Measurements from ENCODE around the gene ZC3H12D.

Gene ZC3H12D

DNA sequence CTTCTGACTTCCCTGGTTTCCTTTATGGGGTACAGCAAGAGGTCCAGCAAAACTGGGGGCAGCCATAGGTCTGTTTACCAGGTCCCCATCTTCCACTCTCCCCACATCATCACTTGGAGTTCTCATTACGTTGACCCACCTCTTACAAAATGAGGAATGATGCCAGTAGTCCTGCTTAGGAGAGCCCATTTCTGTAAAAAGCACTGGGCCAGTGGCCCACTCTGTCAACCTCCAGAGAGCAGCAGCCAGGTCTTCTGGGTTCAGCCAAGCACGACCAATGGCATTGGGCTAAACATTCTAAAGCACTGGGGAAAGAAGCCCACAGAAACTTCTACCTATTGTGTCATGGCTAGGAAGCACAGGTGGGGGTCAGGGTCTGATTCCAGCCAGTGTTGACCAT lies 13.9 kb downstream of the ZC3H12D start:
- no peak for ATAC-seq

DNA sequence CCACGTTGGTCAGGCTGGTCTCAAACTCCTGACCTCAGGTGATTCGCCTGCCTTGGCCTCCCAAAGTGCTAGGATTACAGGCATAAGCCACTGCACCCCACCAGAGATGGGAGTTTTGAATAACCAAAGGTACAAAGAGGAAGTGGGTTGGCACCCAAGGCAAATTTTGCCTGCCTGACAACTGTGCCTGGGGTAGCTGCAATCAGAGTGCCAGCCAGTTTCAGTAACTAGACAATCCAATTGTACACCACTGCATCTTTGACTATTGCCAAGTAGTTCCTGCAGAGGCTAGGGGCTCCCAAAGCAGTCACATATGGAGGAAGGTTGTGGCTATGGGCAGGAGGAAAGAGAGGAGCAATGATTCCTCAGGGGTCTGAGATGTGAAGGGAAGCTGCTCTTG lies 16.6 kb downstream of the ZC3H12D start:
- no peak for ATAC-seq
- TF ChIP-seq, protein P1, sequence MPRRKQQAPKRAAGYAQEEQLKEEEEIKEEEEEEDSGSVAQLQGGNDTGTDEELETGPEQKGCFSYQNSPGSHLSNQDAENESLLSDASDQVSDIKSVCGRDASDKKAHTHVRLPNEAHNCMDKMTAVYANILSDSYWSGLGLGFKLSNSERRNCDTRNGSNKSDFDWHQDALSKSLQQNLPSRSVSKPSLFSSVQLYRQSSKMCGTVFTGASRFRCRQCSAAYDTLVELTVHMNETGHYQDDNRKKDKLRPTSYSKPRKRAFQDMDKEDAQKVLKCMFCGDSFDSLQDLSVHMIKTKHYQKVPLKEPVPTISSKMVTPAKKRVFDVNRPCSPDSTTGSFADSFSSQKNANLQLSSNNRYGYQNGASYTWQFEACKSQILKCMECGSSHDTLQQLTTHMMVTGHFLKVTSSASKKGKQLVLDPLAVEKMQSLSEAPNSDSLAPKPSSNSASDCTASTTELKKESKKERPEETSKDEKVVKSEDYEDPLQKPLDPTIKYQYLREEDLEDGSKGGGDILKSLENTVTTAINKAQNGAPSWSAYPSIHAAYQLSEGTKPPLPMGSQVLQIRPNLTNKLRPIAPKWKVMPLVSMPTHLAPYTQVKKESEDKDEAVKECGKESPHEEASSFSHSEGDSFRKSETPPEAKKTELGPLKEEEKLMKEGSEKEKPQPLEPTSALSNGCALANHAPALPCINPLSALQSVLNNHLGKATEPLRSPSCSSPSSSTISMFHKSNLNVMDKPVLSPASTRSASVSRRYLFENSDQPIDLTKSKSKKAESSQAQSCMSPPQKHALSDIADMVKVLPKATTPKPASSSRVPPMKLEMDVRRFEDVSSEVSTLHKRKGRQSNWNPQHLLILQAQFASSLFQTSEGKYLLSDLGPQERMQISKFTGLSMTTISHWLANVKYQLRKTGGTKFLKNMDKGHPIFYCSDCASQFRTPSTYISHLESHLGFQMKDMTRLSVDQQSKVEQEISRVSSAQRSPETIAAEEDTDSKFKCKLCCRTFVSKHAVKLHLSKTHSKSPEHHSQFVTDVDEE (CRISPR knock-in tag; IDR thresholded peaks at IDR 0.05), result no peak
- TF ChIP-seq OSR1 (CRISPR knock-in tag; IDR thresholded peaks at IDR 0.05) (no peak), POU6F1 (CRISPR knock-in tag; IDR thresholded peaks at IDR 0.05; ENCODE audit: borderline replicate concordance, low read depth) (no peak), TCF4 (CRISPR knock-in tag; IDR thresholded peaks at IDR 0.05; ENCODE audit: borderline replicate concordance) (no peak), PPARA (CRISPR knock-in tag; IDR thresholded peaks at IDR 0.05; ENCODE audit: borderline replicate concordance) (no peak), CSDC2 (CRISPR knock-in tag; IDR thresholded peaks at IDR 0.05) (no peak), ESRRG (CRISPR knock-in tag; IDR thresholded peaks at IDR 0.05) (no peak), ZFP30 (CRISPR knock-in tag; IDR thresholded peaks at IDR 0.05) (no peak), ZNF565 (CRISPR knock-in tag; conservative IDR thresholded peaks at IDR 0.05; ENCODE audit: low read depth) (no peak), ZNF8 (CRISPR knock-in tag; IDR thresholded peaks at IDR 0.05) (no peak), ZC3H10 (CRISPR knock-in tag; IDR thresholded peaks at IDR 0.05) (no peak), RARB (CRISPR knock-in tag; IDR thresholded peaks at IDR 0.05) (no peak), TOX (CRISPR knock-in tag; IDR thresholded peaks at IDR 0.05; ENCODE audit: borderline replicate concordance) (no peak), ZNF70 (CRISPR knock-in tag; IDR thresholded peaks at IDR 0.05) (no peak), SNAI2 (CRISPR knock-in tag; IDR thresholded peaks at IDR 0.05) (no peak), ISL1 (CRISPR knock-in tag; IDR thresholded peaks at IDR 0.05) (no peak), ARNTL (CRISPR knock-in tag; IDR thresholded peaks at IDR 0.05; ENCODE audit: borderline replicate concordance, low read depth) (no peak), ZFP3 (CRISPR knock-in tag; IDR thresholded peaks at IDR 0.05) (no peak)
- TF ChIP-seq, protein P2, sequence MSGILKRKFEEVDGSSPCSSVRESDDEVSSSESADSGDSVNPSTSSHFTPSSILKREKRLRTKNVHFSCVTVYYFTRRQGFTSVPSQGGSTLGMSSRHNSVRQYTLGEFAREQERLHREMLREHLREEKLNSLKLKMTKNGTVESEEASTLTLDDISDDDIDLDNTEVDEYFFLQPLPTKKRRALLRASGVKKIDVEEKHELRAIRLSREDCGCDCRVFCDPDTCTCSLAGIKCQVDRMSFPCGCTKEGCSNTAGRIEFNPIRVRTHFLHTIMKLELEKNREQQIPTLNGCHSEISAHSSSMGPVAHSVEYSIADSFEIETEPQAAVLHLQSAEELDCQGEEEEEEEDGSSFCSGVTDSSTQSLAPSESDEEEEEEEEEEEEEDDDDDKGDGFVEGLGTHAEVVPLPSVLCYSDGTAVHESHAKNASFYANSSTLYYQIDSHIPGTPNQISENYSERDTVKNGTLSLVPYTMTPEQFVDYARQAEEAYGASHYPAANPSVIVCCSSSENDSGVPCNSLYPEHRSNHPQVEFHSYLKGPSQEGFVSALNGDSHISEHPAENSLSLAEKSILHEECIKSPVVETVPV (CRISPR knock-in tag; IDR thresholded peaks at IDR 0.05), result no peak
- TF ChIP-seq, protein P3, sequence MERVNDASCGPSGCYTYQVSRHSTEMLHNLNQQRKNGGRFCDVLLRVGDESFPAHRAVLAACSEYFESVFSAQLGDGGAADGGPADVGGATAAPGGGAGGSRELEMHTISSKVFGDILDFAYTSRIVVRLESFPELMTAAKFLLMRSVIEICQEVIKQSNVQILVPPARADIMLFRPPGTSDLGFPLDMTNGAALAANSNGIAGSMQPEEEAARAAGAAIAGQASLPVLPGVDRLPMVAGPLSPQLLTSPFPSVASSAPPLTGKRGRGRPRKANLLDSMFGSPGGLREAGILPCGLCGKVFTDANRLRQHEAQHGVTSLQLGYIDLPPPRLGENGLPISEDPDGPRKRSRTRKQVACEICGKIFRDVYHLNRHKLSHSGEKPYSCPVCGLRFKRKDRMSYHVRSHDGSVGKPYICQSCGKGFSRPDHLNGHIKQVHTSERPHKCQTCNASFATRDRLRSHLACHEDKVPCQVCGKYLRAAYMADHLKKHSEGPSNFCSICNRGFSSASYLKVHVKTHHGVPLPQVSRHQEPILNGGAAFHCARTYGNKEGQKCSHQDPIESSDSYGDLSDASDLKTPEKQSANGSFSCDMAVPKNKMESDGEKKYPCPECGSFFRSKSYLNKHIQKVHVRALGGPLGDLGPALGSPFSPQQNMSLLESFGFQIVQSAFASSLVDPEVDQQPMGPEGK (CRISPR knock-in tag; IDR thresholded peaks at IDR 0.05; ENCODE audit: borderline replicate concordance), result no peak

More for the DNA sequence above, 13.9 kb downstream of the ZC3H12D start:
- no peak for TF ChIP-seq ZNF8 (CRISPR knock-in tag; IDR thresholded peaks at IDR 0.05)
- no peak for TF ChIP-seq ZFP30 (CRISPR knock-in tag; IDR thresholded peaks at IDR 0.05)
- TF ChIP-seq BACH2 (CRISPR knock-in tag; IDR thresholded peaks at IDR 0.05; ENCODE audit: borderline replicate concordance), result no peak
- TF ChIP-seq ESRRG (CRISPR knock-in tag; IDR thresholded peaks at IDR 0.05), result no peak
- TF ChIP-seq, protein P3 (CRISPR knock-in tag; IDR thresholded peaks at IDR 0.05; ENCODE audit: borderline replicate concordance), result no peak
- TF ChIP-seq TCF4 (CRISPR knock-in tag; IDR thresholded peaks at IDR 0.05; ENCODE audit: borderline replicate concordance), result no peak
- no peak for TF ChIP-seq ZNF565 (CRISPR knock-in tag; conservative IDR thresholded peaks at IDR 0.05; ENCODE audit: low read depth)
- no peak for TF ChIP-seq ZFP3 (CRISPR knock-in tag; IDR thresholded peaks at IDR 0.05)
- no peak for TF ChIP-seq ISL1 (CRISPR knock-in tag; IDR thresholded peaks at IDR 0.05)

DNA sequence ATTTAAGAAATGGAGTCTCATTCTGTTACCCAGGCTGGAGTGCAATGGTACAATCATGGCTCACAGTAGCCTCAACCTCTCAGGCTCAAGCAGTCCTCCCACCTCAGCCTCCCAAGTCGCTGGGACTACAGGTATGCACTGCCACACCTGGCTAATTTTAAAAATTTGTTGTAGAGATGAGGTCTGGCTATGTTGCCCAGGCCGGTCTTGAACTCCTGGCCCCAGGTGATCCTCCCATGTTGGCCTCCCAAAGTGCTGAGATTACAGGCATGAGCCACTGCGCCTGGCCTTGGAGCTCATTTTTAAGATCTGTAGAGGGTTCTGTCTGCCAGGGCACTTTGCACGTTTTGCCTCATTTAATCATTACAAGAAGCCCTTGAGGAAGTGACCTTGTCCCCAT lies 17.5 kb downstream of the ZC3H12D start:
- no peak for TF ChIP-seq OSR1 (CRISPR knock-in tag; IDR thresholded peaks at IDR 0.05)
- ATAC-seq, result no peak

All from SK-N-SH treated with all-trans-retinoic acid at 6 μM for 48 hours (cell line).